Measurements from ENCODE around the gene TMEM80. TPM values are rescaled to one million over a fixed set of nuclear protein-coding genes. Genes with fewer than 3 reads are reported as not detected.
A peak's percentile ranks its signal among the peaks of the same experiment; 100 is the strongest.
"Not testable (repeated sequence)": the region's sequence is repeated elsewhere in the genome, so short reads cannot be mapped to it uniquely, and the experiment has no call there.

The TMEM80 gene
- total RNA-seq: 10 to 100 TPM; 11.3 to 15.6 TPM
- long read RNA-seq, partial matches to known transcripts: 0 of 5 reads
- long read RNA-seq, other reads (novel, unspliced or antisense): 5 of 5 reads

GRCh38 chr11:695538-696248 is at the start of gene TMEM80:
Gene TMEM80, plus strand, starts transcription at chr11:695816. Its CDS starts 12 bp downstream, at chr11:695828.
- intact Hi-C loops (cut with DNase I): no loop called here
- peak; percentile 88 to 92 for ATAC-seq
- peak; percentile 100 for DNase-seq

GRCh38 chr11:646214-646613 is 49.4 kb upstream of the TMEM80 start:
- DNase-seq: no peak
- intact Hi-C loops (cut with DNase I): no loop called here
- no peak for ATAC-seq

GRCh38 chr11:647672-648158 is 47.9 kb upstream of the TMEM80 start:
- ATAC-seq: not testable (repeated sequence)

GRCh38 chr11:650482-650881 is 45.1 kb upstream of the TMEM80 start:
- DNase-seq (no peak), ATAC-seq (no peak)
- intact Hi-C loops (cut with DNase I): no loop called here

More at GRCh38 chr11:647672-648158, 47.9 kb upstream of the TMEM80 start:
- intact Hi-C loops (cut with DNase I); DNase-seq: not testable (repeated sequence)

GRCh38 chr11:653136-653535 is 42.5 kb upstream of the TMEM80 start:
- DNase-seq; intact Hi-C loops (cut with DNase I); ATAC-seq: not testable (repeated sequence)

GRCh38 chr11:653837-654236 is 41.8 kb upstream of the TMEM80 start:
- intact Hi-C loops (cut with DNase I): no loop called here
- no peak for DNase-seq
- no peak for ATAC-seq

GRCh38 chr11:654444-654843 is 41.2 kb upstream of the TMEM80 start:
- intact Hi-C loops (cut with DNase I); DNase-seq; ATAC-seq: not testable (repeated sequence)

- no peak for DNase-seq
- intact Hi-C loops (cut with DNase I): no loop called here
- no peak for ATAC-seq
Measured at GRCh38 chr11:655036-655726, 40.4 kb upstream of the TMEM80 start.

GRCh38 chr11:656426-656825 is 39.2 kb upstream of the TMEM80 start:
- DNase-seq (no peak), ATAC-seq (no peak)
- intact Hi-C loops (cut with DNase I): no loop called here

GRCh38 chr11:656866-657265 is 38.8 kb upstream of the TMEM80 start:
- ATAC-seq: no peak
- intact Hi-C loops (cut with DNase I): no loop called here
- no peak for DNase-seq

GRCh38 chr11:657691-658126 is 37.9 kb upstream of the TMEM80 start:
- intact Hi-C loops (cut with DNase I): no loop called here
- no peak for ATAC-seq
- DNase-seq: no peak

GRCh38 chr11:659532-660085 is 36.0 kb upstream of the TMEM80 start:
- no peak for DNase-seq
- ATAC-seq: no peak
- intact Hi-C loops (cut with DNase I): loop anchor here (5.0 kb wide), 1 partner anchor 63 kb away; no protein-coding TSS in a partner anchor

- intact Hi-C loops (cut with DNase I): loop anchor here (5.0 kb wide), 1 partner anchor 62 kb away; no protein-coding TSS in a partner anchor
- no peak for DNase-seq
- ATAC-seq: no peak
Measured at GRCh38 chr11:660281-660680, 35.3 kb upstream of the TMEM80 start.

- ATAC-seq (no peak), DNase-seq (no peak)
- intact Hi-C loops (cut with DNase I): loop anchor here (5.0 kb wide), 1 partner anchor 61 kb away; no protein-coding TSS in a partner anchor
Measured at GRCh38 chr11:660681-661444, 34.8 kb upstream of the TMEM80 start.

- intact Hi-C loops (cut with DNase I): loop anchor here (5.0 kb wide), 1 partner anchor 60 kb away; no protein-coding TSS in a partner anchor
- ATAC-seq (peak; percentile 81 to 85), DNase-seq (peak; percentile 76)
Measured at GRCh38 chr11:662689-663274, 32.8 kb upstream of the TMEM80 start.

GRCh38 chr11:665062-665703 is 30.4 kb upstream of the TMEM80 start:
- intact Hi-C loops (cut with DNase I): no loop called here
- no peak for DNase-seq
- no peak for ATAC-seq

GRCh38 chr11:665704-666281 is 29.8 kb upstream of the TMEM80 start:
- peak; percentile 54 to 74 for ATAC-seq
- intact Hi-C loops (cut with DNase I): no loop called here
- peak; percentile 28 for DNase-seq

GRCh38 chr11:673866-674265 is 21.8 kb upstream of the TMEM80 start:
- intact Hi-C loops (cut with DNase I): no loop called here
- no peak for DNase-seq
- ATAC-seq: no peak

Measured in left cardiac atrium (tissue), 4 donors.